ENCODE measurements around the gene PIGC. TPM values are rescaled to one million over a fixed set of nuclear protein-coding genes. Genes with fewer than 3 reads are reported as not detected.

Gene PIGC
- total RNA-seq, 1 experiment from 2014 or later: 26.1 TPM

DNA sequence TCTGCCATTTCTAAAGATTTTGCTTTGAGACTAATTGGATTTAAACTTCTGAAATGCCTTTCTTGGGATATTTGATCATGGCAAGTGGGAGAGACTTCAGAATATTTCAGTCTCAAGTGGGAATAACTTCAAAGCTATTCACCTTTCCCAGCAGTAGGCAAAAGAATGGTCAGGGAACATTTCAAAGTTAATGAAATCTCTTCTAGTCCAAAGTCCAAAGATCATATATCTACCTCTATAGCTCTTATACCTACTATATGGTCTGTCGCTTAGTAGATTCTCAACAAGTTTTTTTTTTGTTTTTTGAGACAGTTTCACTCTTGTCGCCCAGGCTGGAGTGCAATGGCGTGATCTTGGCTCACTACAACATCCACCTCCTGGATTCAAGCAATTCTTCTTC lies 44.5 kb upstream of the PIGC start:
- Histone ChIP-seq H3K27me3 (replicated peaks; ENCODE audit: control insufficient read depth, insufficient read depth, low read length) (no peaks in the 10 kb centered on the region), H3K4me3 (ENCODE audit: low read depth, low read length) (no peak overlapping the region), H3K9me3 (no peaks in the 10 kb centered on the region), H3K4me1 (peaks cover 44% of the 10 kb centered on the region), H3K36me3 (ENCODE audit: control insufficient read depth, insufficient read depth, low read length) (no peaks in the 10 kb centered on the region)
- Mint-ChIP-seq H3K9me3 (ENCODE audit: unreplicated experiment) (no peaks in the 10 kb centered on the region), H3K27me3 (ENCODE audit: insufficient read depth, unreplicated experiment) (no peaks in the 10 kb centered on the region), H3K4me3 (ENCODE audit: unreplicated experiment) (no peak overlapping the region), H3K27ac (ENCODE audit: unreplicated experiment) (no peak overlapping the region), H3K4me1 (ENCODE audit: low read depth, unreplicated experiment) (peaks cover 14% of the 10 kb centered on the region), H3K36me3 (ENCODE audit: insufficient read depth, unreplicated experiment) (peaks cover 6% of the 10 kb centered on the region)
- TF ChIP-seq, protein P1, sequence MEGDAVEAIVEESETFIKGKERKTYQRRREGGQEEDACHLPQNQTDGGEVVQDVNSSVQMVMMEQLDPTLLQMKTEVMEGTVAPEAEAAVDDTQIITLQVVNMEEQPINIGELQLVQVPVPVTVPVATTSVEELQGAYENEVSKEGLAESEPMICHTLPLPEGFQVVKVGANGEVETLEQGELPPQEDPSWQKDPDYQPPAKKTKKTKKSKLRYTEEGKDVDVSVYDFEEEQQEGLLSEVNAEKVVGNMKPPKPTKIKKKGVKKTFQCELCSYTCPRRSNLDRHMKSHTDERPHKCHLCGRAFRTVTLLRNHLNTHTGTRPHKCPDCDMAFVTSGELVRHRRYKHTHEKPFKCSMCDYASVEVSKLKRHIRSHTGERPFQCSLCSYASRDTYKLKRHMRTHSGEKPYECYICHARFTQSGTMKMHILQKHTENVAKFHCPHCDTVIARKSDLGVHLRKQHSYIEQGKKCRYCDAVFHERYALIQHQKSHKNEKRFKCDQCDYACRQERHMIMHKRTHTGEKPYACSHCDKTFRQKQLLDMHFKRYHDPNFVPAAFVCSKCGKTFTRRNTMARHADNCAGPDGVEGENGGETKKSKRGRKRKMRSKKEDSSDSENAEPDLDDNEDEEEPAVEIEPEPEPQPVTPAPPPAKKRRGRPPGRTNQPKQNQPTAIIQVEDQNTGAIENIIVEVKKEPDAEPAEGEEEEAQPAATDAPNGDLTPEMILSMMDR (IDR thresholded peaks at IDR 0.05; ENCODE audit: insufficient read depth in 1 of 2, low read depth in 1 of 2, low read length in 1 of 2, severe bottlenecking in 1 of 2, unreplicated experiment in 1 of 2): no peak
- CTCF ChIA-PET: interaction anchor here (1.1 kb wide), 1 partner anchor 28 kb away, joined by 3 read pairs; no protein-coding TSS in a partner anchor
- no TSS peak for BruUV-seq (replicated peaks)
- no peak for DNase-seq
- POLR2A ChIA-PET: interaction anchor here (0.6 kb wide), 1 partner anchor 8 kb away, joined by 3 read pairs; no protein-coding TSS in a partner anchor
- intact Hi-C loops (cut with micrococcal nuclease; ENCODE audit: unreplicated experiment): no loop called here

DNA sequence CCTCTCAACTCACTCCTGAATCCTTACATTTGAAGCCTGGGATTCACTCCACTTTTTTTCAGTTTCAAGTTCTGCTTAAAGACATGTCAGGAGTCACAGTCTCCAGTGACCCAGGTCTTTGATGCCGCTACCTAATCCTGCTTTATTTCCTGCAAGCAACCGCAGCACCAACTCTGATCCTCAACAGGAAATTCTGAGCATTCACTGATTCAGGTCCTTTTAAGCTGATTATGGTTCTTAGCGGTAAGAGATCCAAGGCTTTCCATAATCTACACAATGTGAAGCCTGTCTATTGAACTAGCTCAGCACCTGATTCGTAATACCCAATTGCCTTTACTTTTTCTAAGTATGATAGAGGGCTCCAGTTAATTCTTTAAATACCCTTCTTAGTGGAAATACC lies 43.7 kb upstream of the PIGC start:
- TF ChIP-seq, protein P1 (IDR thresholded peaks at IDR 0.05; ENCODE audit: insufficient read depth in 1 of 2, low read depth in 1 of 2, low read length in 1 of 2, severe bottlenecking in 1 of 2, unreplicated experiment in 1 of 2): no peak
- no peak overlapping the region for H3K27ac Mint-ChIP-seq (ENCODE audit: unreplicated experiment)
- no peak for DNase-seq
- no TSS peak for BruUV-seq (replicated peaks)
- Histone ChIP-seq H3K36me3 (ENCODE audit: control insufficient read depth, insufficient read depth, low read length) (no peaks in the 10 kb centered on the region), H3K4me1 (peaks cover 49% of the 10 kb centered on the region), H3K9me3 (no peaks in the 10 kb centered on the region), H3K4me3 (ENCODE audit: low read depth, low read length) (no peak overlapping the region), H3K27me3 (replicated peaks; ENCODE audit: control insufficient read depth, insufficient read depth, low read length) (no peaks in the 10 kb centered on the region)
- H3K4me3 Mint-ChIP-seq (ENCODE audit: unreplicated experiment): no peak overlapping the region
- ChIA-PET POLR2A (no interaction called here), CTCF (no interaction called here)
- peaks cover 6% of the 10 kb centered on the region for H3K36me3 Mint-ChIP-seq (ENCODE audit: insufficient read depth, unreplicated experiment)
- peaks cover 22% of the 10 kb centered on the region for H3K4me1 Mint-ChIP-seq (ENCODE audit: low read depth, unreplicated experiment)
- no peaks in the 10 kb centered on the region for H3K27me3 Mint-ChIP-seq (ENCODE audit: insufficient read depth, unreplicated experiment)
- intact Hi-C loops (cut with micrococcal nuclease; ENCODE audit: unreplicated experiment): no loop called here
- H3K9me3 Mint-ChIP-seq (ENCODE audit: unreplicated experiment): no peaks in the 10 kb centered on the region

DNA sequence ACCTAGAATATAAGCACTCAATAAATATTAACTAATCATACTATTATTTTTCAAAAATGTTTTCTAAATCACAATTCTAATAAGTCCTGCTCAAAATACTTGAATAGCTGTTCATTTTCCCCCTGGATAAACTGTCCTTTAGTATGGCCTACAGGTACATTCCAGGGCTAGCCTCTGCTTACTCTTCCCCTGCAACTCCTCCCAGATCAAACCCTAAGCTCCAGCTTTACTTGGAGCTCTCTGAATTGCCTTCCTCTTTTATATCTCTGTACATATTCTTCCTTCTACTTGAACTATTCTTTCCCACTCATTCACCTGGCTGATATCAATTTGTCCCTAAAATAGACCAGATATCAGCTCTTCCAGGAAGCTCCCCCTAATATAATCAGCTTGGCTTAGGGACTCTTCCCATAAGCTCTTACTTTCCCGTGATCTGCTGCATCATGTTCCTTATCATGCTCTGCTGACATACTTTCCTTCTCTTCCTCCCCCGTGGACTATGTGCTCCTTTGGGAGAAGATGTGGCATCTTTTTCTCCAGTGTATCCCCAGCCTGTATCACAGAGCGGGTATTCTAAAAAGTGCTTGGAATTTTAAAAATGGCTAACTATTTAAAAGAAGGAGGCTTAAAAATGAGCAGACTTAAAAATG lies 43.1 kb upstream of the PIGC start:
- peaks cover 52% of the 10 kb centered on the region for H3K4me1 ChIP-seq
- Mint-ChIP-seq H3K27ac (ENCODE audit: unreplicated experiment) (no peak overlapping the region), H3K9me3 (ENCODE audit: unreplicated experiment) (no peaks in the 10 kb centered on the region), H3K36me3 (ENCODE audit: insufficient read depth, unreplicated experiment) (peaks cover 1% of the 10 kb centered on the region), H3K4me3 (ENCODE audit: unreplicated experiment) (no peak overlapping the region), H3K4me1 (ENCODE audit: low read depth, unreplicated experiment) (peaks cover 25% of the 10 kb centered on the region), H3K27me3 (ENCODE audit: insufficient read depth, unreplicated experiment) (no peaks in the 10 kb centered on the region)
- intact Hi-C loops (cut with micrococcal nuclease; ENCODE audit: unreplicated experiment): no loop called here
- no peaks in the 10 kb centered on the region for H3K36me3 ChIP-seq (ENCODE audit: control insufficient read depth, insufficient read depth, low read length)
- H3K4me3 ChIP-seq (ENCODE audit: low read depth, low read length): no peak overlapping the region
- ChIA-PET CTCF (interaction anchor here (0.6 to 1.1 kb wide), 3 partner anchors 28 to 233 kb away, joined by 3 to 4 read pairs (median 3); no protein-coding TSS in a partner anchor), POLR2A (no interaction called here)
- TF ChIP-seq, protein P1 (IDR thresholded peaks at IDR 0.05; ENCODE audit: insufficient read depth in 1 of 2, low read depth in 1 of 2, low read length in 1 of 2, severe bottlenecking in 1 of 2, unreplicated experiment in 1 of 2): no peak
- no peak for DNase-seq
- BruUV-seq (replicated peaks): no TSS peak
- no peaks in the 10 kb centered on the region for H3K27me3 ChIP-seq (replicated peaks; ENCODE audit: control insufficient read depth, insufficient read depth, low read length)
- no peaks in the 10 kb centered on the region for H3K9me3 ChIP-seq
